GM19452 (cell line): ENCODE data around the gene TEX101.
"Not testable (repeated sequence)": the region's sequence is repeated elsewhere in the genome, so short reads cannot be mapped to it uniquely, and the experiment has no call there.

Experiments
- ATAC-seq: cut with Tn5 transposase; IDR thresholded peaks from one replicate; pipeline ENCODE4 v1.9.1; 2021; ENCODE audit not compliant: unreplicated experiment

The TEX101 gene

DNA sequence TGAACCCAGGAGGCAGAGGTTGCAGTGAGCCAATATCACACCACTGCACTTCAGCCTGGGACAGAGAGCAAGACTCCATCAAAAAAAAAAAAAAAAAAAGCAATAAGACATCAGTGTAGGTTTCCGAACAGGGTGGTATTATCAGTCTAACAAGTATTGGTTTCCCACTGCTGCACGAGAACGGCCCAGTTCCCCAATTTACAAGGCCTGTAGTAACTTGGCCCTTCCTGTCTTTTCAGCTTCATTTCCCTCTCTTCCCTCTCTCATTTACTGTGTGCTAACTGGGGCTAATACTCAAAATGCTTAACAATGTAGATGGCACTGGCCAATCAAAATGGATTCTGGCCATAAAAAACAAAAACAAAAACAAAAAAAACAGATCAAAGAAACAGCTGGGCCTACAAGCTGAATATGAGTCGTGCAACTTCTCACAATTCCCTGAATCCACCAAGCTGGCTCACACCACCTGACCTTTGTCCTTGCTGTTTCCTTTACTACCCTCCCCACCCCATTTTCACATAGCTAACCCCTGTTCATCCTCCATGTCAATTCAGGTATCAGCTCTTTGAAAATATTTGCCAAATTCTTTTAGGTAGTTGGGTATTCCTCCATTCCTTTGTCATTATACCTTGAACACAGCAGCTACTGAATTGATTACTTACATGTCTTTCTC is 2.4 kb downstream of the TEX101 start:
- no peak for ATAC-seq

DNA sequence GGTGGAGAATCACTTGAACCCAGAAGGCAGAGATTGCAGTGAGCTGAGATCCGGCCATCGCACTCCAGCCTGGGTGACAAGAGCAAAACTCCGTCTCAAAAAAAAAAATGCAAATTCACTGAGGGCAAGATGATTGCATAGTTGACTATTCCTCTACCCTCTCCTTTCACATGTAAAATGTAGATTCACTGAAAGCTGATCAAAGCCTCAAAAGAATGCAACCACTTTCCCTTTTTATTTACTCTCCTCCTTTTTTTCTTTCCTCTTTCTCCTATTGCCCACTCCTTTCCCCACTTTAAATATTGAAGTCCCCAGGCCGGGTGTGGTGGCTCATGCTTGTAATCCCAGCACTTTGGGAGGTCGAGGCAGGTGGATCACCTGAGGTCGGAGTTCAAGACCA is 6.3 kb downstream of the TEX101 start:
- no peak for ATAC-seq

DNA sequence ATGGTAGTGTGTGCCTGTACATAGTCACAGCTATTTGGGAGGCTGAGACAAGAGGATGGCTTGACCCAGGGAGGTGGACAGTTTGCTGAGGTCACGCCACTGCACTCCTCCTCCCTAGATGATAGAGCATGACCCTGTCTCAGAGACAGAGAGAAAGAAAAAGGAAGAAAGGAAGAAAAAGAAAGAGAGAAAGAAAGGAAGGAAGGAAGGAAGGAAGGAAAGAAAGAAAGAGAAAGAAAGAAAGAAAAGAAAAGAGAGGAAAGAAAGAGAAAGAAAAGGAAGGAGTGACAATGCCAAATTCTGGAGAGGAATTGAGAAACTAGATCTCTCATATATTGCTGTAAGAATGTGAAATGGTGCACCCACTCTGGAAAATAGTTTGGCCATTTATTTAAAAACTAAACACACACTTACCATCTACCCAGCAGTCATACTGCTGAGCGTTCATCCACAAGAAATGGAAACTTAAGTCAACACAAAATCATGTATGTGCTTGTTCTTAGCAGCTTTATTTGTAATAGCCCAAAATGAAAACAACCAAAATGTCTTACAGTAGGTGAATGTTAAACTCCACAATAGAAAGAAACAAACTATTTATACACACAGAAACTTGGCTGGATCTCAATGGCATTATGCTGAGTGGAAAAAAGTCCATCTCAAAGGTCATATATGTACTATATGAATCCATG is 7.5 kb downstream of the TEX101 start:
- no peak for ATAC-seq

DNA sequence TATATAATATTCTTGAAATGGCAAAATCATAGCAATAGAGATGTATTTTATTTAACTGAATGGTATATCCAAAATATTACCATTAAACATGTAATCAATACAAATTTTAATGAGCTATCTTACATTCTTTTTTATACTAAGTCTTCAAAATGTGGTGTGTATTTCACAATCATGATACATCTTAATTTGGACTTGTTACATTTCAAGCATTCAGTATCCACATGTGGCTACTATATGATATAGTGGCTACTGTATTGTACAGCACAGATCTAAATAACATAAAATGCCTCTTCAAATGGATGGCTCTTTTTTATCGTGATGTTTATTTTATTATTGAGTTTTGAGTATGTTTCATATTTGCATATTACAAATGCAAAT is 8.0 kb downstream of the TEX101 start:
- no peak for ATAC-seq

DNA sequence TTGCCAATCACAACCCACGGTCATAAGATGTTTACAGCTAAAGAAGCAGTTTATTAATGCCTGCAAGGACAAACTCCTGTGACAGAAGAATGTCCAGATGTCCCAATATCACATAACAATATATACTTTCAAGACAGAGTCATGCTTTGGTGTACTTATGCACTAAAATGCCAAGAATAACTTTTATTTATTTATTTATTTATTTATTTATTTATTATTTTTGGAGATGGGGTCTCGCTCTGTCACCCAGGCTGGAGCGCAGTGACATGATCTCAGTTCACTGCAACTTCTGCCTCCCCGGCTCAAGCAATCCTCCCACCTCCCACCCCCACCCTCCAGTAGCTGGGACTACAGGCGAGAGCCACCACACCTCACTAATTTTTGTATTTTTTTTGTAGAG is 9.1 kb downstream of the TEX101 start:
- no peak for ATAC-seq

DNA sequence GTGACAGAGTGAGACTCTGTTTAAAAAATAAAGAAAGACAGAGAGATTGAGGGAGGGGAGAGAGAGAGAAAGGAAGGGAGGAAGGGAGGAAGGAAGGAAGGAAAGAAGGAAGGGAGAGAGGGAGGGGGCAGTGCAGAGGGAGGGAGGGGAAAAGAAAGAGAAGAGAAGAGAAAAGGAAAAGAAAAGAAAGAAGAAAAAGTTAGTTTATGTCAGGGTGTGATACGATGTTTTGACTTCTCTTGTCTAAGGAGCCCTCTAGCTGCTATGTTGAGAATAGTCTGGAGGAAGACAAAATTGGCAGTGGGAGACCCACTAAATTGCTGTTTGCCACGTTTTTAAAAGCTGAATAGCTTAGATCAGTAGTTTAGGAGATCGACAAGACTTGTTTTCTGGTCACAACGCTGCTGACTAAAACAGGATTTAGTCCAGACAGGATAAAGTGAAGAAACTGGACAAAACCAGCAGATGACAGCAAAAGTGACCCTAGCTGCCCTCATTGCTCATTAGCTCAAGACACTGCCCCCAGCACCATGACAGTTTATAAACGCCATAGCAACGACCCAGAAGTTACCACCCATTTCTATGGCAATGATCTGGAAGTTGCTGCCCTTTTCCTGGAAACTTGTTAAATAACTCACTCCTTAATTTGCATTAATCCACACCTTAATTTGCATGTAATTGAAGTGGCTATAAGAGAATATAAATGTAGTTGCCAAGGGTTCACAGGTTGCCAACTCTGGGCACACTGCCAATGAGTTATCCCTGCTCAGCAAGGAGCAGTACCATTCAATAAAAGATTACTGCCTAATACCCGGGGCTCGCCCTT is 11.1 kb downstream of the TEX101 start:
- ATAC-seq, result no peak

DNA sequence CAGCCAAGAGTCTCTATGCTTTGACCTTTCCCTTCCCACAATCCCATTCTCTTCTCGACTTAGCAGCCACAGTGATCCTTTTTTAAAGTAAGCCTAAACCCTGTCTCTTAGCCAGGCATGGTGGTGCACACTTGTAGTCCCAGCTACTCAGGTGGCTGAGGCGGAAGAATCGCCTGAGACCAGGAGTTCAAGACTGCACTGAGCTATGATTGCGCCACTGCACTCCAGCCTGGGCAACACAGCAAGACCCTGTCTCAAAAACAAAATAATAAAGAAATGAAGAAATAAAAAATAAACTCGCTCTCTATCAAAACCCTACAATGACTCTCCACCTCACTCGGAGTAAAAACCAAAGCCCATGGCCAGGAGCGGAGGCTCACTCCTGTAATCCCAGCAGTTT is 14.7 kb downstream of the TEX101 start:
- no peak for ATAC-seq

DNA sequence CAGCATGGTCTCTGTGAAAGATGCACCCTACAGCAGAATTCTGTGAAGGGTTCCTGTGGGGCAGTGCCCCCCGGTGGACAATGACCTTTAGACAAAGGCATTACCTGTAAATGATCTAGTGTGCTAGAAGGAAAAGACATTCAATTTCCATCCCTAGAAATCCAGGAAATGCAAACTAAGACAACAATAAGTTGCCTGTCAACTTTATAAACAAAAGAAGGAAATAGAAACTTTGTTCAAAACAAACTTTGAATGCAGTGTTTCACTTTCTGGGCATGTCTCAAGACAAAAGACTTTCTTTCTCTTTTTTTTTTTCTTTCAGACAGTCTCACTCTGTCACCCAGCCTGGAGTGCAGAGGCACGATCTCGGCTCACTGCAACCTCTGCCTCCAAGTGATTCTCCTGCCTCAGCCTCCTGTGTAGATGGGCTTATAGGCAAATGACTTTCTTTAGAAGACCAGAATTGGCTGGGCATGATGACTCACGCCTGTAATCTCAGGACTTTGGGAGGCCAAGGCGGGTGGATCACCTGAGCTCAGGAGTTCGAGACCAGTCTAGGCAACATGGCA is 15.5 kb downstream of the TEX101 start:
- ATAC-seq, result no peak

DNA sequence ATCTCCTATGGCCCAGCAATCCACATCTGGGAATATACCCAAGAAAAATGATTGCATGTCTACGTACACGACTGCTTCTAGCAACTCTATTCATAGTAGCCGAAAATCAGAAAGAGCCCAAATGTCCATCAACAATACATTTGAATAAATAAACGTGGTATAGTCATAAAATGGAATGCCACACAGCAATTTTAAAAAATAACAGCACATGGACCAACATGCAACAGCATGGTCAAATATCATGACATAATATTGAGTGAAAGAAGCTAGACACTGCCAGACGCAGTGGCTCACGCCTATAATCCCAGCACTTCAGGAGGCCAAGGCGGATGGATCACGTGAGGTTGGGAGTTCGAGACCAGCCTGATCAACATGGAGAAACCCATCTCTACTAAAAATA is 16.3 kb downstream of the TEX101 start:
- ATAC-seq, result no peak

DNA sequence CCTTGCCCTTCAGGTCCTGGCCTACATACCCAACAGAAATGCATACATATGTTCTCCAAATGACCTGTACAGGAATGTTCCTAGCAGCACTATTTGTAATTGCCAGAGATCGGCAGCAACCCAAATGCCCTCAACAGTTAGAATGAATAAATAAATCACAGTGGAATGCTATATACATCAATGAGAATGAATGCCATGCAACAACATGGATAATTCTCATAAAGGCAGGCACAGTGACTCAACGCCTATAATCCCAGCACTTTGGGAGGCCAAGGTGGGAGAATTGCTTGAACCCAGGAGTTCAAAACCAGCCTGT is 18.6 kb downstream of the TEX101 start:
- ATAC-seq, result no peak

DNA sequence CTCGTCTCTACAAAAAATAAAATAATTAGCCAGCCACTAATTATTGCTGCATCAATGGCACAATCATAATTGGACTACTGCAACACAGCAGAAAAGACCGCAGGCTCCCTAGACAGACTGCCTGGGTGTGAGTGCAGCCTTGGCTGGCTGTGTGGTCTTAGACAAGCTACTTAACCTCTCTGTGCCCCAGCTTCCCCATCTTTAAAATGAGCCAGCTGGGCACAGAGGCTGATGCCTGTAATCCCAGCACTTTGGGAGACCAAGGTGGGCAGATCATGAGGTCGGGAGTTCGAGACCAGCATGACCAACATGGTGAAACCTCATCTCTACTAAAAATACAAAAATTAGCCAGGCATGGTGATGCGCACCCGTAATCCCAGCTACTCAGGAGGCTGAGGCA is 19.0 kb downstream of the TEX101 start:
- no peak for ATAC-seq

DNA sequence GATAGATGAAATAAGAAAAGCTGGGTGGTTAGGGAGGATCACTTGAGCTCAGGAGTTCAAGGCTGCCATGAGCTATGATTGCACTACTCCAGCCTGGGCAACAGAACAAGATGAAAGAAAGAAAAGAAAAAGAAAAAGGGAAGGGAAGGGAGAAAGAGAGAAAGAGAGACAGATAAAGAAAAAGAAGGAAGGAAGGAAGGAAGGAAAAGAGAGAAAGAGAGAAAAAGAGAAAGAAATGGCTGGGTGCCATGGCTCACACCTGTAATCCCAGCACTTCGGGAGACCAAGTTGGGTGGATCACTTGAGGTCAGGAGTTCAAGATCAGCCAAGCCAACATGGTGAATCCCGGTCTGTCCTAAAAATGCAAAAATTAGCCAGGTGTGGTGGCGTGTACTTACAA is 21.1 kb downstream of the TEX101 start:
- no peak for ATAC-seq

DNA sequence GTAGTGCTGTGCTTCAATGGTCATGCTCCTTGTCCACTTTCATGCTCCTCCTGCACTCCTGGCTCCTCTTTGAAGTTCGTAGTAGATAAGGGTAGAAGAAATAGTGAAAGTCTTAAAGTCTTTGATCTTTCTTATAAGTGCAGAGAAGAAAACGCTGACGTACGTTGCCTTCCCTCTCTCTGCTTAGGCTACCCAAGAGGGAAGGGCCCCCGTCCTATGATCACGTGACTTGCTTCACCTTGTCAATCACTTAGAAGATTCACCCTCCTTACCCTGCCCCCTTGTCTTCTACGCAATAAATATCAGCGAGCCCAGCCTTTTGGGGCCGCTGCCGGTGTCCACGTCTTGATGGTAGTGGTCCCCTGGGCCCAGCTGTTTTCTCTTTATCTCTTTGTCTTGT is 22.6 kb downstream of the TEX101 start:
- not testable (repeated sequence) for ATAC-seq

DNA sequence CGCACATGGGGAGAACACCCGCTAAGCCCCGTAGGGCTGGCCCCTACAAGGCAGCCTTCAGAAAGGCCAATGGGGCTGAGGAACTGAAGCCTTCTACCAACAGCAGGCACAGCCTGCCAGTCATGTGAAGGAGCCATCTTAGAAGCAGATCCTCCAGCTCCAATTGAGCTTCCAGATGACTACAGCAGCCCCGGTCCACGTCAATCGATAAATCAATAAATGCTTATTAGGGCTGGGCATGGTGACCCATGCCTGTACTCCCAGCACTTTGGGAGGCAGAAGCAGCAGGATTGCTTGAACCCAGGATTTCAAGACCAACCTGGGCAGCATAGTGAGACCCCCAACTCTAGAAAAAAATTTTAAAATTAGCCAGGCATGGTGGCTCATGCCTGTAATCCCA is 23.0 kb downstream of the TEX101 start:
- ATAC-seq, result no peak

DNA sequence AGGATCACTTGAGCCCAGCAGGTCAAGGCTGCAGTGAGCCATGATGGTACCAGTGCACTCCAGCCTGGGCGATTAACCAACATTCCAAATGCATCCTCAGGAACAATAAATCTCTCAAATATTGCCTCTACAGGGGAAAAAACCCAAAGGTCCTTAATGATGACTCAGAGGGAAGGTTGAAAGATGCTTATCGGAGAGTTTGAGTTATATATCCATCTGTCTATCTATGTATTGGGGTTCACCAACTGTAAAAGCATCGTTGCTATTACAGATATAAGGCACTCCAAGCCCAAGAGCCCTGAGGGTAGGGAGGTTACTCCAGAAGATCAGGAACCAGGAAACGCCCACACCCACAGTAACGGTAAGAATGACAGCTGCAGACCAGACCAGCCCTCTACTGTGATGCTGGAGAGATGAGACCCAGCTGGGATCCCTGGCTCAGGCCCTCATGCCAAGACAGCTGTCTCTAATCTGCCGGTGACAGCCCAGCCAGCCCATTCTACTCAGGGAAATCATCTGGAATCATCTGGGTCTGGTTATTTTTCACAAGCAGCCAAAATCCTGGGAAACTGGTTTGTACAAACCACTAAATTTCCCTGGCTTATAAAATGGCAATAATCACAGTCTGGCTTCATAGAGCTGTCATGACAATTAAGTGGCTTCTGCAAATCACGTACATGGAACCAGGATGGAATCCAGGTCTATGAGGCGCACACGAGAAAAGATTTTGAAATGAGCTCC is 23.8 kb downstream of the TEX101 start:
- ATAC-seq, result no peak

DNA sequence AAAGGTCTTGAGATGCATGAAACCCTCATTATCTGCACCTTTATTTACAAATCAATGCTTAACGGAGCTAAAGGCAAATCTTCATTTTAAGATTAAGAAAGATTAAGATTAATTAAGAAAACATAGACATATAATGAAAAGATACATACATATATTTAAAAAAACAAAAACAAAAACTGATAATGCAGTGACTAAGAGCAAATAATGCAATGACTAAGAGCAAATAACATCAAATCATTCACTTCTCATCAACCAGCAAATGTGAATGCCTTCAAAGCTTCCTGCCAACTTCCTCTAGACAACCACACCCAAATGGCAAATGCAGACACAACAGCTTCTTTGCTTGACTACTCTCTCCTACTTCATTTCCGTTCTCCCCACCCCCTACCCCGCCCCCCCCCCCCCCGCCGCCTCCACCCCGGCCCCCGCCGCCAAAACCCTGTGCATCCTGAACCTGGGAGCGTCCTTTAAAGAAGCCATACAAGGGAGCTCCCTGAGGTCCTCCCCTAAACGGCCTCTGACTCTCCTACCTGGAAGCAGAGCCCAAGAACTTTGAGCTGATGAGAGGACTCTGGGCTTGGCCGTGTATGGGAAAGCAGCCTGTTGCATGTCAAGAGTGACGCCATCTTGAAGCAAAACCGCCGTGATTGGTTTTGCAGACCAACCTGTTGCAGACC is 24.5 kb downstream of the TEX101 start:
- ATAC-seq, result no peak

DNA sequence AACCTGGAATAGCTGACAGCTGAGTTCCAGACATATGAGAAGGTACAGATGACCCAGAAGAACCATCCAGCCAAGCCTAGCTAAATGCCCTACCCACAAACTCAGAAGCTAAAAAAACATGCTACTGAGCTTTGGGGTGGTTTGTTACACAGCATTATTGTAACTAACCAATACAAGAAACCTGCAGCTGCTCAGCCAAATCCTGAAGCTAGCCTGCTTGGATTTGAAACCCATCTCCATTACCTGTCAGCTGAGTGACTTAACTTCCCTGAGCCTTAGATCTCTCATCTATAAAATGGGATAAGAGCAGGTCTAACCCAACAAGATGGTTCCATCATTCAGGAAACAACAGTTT is 25.0 kb downstream of the TEX101 start:
- no peak for ATAC-seq

DNA sequence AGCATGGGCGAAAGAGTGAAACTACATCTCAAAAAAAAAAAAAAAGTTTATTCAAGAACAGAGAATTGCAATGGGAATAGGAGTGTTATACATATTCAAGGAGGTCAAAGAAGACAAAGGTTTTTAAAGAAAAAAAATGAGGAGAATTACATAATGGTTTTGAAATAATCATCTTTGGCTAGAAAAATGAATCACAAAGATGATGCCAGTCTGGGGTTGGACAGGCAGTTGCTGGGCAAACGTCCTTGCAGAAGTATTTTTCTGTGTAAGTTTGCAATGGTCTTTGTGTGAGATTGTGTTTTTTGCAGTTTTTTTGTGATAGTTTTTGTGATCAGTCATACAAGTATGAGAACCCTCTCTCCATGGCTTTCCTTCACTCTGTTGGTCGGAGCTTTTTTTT is 27.0 kb downstream of the TEX101 start:
- no peak for ATAC-seq

DNA sequence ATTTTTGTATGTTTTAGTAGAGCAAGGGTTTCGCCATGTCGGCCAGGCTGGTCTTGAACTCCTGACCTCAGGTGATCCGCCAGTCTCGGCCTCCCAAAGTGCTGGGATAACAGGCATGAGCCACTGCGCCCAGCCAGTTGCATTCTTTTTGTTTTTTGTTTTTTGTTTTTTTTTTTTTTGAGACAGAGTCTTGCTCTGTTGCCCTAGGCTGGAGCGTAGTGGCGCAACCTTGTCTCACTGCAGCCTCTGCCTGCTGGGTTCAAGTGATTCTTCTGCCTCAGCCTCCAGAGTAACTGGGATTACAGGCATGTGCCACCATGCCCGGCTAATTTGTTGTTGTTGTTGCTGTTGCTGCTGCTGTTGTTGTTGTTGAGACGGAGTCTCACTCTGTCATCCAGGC is 29.4 kb downstream of the TEX101 start:
- not testable (repeated sequence) for ATAC-seq

DNA sequence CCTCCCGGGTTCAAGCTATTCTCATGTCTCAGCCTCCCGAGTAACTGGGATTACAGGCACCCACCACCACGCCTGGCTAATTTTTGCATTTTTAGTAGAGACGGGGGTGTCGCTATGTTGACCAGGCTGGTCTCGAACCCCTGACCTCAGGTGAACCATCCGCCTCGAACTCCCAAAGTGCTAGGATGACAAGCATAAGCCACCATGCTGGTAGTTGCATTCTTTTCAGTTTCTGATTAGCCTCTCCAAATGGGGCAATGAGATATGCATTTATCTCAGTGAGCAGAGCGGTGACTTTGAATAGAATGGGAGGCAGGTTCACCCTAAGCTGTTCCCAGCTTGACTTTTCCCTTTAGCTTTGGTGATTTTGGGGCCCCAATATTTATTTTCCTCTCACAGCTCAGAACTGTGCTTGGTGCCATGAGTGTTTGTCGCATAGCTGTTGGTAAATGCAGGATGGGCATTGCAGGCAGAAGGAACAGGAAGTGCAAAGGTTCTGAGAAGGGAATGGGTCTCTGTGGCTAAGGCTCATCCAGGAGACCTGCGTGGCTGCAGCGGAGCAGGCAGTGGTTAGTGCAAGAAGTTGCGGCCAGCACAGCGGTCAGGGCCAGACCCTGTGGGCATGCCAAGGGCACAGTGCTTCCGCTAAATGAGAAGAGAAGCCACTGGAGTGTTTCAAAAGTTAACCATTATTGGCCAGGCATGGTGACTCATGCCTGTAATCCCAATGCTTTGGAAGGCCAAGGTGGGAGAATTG is 30.0 kb downstream of the TEX101 start:
- ATAC-seq, result no peak
